ENCODE results near the gene HSPA13.

DNA sequence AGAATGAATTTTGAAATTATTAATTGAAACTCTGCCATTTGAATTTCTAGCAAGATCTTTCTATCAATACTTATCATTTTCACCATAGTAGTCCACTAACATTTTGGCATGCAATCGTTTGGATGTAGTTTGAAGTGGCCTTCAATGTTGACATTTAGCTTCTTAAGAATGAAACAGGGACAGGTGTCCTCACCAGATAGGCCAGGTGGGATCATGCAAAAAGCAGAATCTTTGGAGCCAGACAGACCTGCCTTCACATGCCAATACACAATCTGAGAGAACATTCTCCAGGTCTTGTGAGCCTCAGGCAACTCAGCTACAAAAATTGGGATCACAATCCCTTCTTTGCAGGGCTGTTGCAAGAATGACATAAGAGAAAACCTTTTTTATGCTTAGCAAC, 18.3 kb upstream of the HSPA13 start:
- TF ChIP-seq, protein P1, sequence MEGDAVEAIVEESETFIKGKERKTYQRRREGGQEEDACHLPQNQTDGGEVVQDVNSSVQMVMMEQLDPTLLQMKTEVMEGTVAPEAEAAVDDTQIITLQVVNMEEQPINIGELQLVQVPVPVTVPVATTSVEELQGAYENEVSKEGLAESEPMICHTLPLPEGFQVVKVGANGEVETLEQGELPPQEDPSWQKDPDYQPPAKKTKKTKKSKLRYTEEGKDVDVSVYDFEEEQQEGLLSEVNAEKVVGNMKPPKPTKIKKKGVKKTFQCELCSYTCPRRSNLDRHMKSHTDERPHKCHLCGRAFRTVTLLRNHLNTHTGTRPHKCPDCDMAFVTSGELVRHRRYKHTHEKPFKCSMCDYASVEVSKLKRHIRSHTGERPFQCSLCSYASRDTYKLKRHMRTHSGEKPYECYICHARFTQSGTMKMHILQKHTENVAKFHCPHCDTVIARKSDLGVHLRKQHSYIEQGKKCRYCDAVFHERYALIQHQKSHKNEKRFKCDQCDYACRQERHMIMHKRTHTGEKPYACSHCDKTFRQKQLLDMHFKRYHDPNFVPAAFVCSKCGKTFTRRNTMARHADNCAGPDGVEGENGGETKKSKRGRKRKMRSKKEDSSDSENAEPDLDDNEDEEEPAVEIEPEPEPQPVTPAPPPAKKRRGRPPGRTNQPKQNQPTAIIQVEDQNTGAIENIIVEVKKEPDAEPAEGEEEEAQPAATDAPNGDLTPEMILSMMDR (IDR thresholded peaks at IDR 0.05) = no peak
- TF ChIP-seq EZH2phosphoT487 (IDR thresholded peaks at IDR 0.05) = no peak
- TF ChIP-seq EZH2 (IDR thresholded peaks at IDR 0.05) = no peak

Measured in neural progenitor cell (in vitro differentiated cells).